Stimulated activated CD4-positive, alpha-beta T cell treated with anti-CD3 and anti-CD28 coated beads, Interleukin-15, amount 100 ng/mL, for 1 hour (primary cell): ENCODE results near the gene MIPOL1.
"Not testable (repeated sequence)": the region's sequence is repeated elsewhere in the genome, so short reads cannot be mapped to it uniquely, and the experiment has no call there.

Source experiments
- DNase-seq, 2 donors: peaks; one replicate each; pipeline ENCODE4 v3.0.0-alpha.2; 2020; ENCODE audit warnings: low read depth in 1 of 2, low spot score in 1 of 2

Gene MIPOL1

DNA sequence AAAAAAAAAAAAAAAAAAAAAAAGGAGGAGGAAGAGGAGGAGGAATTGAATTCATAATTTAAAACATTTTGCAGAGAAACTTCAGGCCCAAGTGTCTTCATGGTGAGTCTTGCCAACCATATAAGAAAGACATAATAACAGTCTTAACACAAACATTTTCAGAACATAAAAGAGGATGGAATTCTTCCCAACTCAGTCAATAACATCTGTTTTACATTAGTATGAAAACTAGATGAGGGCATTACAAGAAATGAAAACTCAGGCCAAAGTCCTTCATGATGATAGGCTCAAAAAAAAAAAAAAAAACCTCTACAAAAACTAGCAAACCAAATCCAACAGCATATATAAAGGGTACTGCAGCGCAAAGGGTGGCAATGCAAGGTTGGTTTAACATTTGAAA, 245.7 kb downstream of the MIPOL1 start:
- no peak for DNase-seq

DNA sequence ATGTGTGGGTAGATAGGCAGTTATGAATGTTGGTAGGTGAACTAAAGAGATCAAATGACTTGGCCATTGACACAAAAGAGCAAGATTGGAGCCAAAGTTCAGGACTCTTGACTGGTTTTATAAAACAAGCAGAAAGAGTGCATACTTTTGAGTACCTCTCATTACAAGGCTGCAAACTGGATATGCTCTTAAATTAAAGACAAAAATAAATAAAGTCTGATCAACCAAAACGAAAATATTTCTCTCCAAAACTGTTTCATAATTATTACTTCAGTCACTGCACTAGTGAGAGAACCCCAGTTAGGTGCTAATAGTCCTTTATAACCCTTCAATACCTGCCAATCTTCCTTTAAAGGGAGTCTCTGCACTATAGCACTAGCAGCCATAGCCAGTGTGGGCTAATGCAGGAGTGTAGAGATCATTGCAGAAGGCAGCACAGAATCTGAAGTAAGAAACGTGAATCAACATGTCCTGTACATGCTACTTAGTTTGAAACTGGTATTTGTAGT, 250.2 kb downstream of the MIPOL1 start:
- DNase-seq: no peak

GRCh38 chr14:37452323-37452722, 254.6 kb downstream of the MIPOL1 start:
- DNase-seq: no peak

GRCh38 chr14:37453985-37454384, 256.2 kb downstream of the MIPOL1 start:
- no peak for DNase-seq

DNA sequence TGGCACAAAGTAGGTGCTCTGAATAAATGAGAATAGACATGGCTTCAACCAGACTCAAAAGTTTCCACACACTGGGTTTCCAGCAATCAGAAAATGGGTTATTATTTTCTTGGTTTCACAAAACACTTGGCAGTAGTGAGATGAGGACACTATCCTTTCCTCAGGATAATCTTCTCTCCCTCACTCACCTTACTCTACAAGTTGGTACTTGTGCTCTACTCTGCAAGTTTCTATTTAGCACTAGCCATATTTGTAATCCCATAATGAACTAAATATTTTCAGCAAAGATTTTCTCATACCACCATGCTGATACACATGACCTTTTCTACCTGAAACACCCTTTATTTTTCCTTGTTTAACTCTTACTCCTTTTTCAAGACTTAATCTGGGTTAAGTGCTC, 259.6 kb downstream of the MIPOL1 start:
- no peak for DNase-seq

GRCh38 chr14:37462426-37462825, 264.7 kb downstream of the MIPOL1 start:
- not testable (repeated sequence) for DNase-seq

- DNase-seq: no peak
Measured at GRCh38 chr14:37464192-37464858, 266.6 kb downstream of the MIPOL1 start.

GRCh38 chr14:37466003-37466622, 268.4 kb downstream of the MIPOL1 start:
- DNase-seq: no peak

DNA sequence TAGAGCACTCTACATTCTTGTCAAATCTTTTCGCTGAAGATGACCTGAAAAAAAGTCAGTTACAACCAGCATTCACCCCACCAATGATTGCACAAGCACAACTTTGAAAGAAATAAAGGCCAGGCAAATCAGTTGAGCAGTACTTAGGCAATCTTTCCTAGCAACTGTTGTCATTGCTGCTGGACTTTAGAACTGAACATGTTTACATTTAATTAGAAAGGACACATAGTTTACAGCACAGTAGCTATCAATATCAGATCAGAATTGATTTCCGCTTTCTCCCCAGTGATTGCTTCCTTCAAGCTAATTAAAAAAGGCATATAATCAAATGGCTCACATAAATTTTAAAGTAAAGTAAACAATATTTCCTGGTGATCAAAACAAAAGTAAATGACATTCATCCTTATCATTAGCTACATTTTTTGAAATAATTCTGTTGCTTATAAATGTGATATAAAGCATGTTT, 268.9 kb downstream of the MIPOL1 start:
- DNase-seq: no peak

GRCh38 chr14:37469650-37470049, 271.9 kb downstream of the MIPOL1 start:
- DNase-seq: no peak

GRCh38 chr14:37470251-37470650, 272.5 kb downstream of the MIPOL1 start:
- no peak for DNase-seq

GRCh38 chr14:37472906-37473305, 275.2 kb downstream of the MIPOL1 start:
- DNase-seq: no peak

DNA sequence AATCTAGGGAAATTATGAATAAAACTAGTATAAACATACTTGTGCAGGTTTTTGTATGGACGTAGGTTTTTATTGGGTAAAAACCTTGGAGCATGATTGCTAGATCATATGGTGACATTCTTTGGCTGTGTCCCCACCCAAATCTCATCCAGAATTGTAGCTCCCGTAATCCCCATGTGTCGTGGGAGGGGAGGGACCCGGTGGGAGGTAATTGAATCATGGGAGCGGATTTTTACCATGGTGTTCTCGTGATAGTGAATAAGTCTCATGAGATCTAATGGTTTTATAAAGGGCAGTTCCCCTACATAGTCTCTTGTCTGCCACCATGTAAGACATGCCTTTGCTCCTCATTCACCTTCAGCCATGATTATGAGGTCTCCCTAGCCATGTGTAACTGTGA, 276.5 kb downstream of the MIPOL1 start:
- DNase-seq: no peak

DNA sequence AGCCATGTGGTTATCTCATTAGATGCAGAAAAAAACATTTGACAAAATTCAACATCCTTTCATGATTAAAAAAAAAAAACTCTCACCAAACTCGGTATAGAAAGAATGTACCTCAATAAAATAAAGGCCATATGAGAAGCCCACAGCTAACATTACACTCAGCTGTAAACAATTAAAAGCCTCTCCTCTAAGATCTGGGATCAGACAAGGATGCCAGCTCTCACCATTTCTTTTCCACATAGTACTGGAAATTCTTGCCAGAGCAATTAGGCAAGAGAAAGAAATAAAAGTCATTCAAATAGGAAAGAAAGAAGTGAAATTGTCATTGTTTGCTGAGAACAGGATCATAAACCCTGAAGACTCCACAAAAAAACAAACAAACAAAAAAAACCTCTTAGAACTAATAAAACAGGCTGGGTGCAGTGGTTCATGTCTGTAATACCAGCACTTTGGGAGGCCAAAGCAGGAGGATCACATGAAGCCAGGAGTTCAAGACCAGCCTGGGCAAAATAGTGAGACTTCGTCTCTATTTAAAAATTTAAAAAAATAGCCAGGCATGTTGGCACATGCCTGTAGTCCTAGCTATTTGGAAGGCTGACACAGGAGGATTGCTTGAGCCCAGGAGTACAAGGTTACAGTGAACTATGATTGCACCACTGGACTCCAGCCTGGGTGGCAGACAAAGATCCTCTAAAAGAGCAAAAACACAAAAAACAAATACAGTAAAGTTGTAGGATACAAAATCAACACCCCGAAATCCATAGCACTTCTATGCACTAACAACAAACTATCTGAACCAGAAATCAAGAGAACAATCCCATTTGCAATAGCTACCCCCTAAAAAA, 282.9 kb downstream of the MIPOL1 start:
- no peak for DNase-seq

DNA sequence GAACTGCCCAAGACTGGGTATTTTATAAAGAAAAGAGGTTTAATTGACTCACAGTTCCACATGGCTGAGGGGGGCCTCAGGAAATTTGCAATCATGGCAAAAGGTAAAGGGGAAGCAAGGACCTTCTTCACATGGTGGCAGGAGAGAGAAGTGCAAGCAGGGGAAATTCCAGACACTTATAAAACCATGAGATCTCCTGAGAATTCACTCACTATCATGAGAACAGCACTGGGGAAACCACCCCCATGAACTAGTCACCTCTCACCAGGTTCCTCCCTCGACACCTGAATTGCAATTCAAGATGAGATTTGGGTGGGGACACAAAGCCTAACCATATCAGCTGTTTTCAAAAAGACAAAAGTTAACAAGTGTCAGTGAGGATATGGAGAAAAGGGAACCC, 284.7 kb downstream of the MIPOL1 start:
- no peak for DNase-seq

DNA sequence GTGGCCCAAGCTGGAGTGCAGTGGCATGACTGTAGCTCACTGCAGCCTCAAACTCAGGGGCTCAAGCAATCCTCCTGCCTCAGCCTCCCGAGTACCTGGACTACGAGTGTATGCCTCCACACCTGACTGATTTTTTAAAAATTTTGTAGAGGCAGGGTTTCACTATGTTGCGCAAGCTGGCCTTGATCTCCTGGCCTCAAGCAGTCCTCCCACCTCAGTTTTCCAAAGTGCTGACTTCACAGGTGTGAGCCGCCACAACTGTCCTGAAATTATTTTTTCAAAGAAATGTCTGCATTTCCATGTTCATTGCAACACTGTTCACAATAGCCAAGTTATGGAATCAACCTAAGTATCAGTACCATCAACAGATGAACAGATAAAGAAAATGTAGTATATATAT, 285.9 kb downstream of the MIPOL1 start:
- no peak for DNase-seq

- no peak for DNase-seq
Measured at GRCh38 chr14:37490607-37491006, 292.9 kb downstream of the MIPOL1 start.

DNA sequence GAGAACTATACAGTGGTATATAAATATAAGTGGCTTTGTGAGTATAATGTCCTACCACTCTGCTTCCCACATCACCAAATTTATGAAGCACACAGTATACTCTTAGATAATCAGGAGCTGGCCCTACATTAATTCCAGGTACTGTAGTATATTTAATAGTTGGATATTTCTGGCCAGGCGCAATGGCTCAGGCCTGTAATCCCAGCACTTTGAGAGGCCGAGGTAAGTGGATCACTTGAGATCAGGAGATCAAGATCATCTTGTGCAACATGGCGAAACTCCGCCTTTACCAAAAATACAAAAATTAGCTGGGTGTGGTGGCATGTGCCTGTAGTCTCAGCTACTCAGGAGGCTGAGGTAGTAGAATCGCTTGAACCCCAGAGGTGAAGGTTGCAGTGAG, 293.3 kb downstream of the MIPOL1 start:
- DNase-seq: no peak

DNA sequence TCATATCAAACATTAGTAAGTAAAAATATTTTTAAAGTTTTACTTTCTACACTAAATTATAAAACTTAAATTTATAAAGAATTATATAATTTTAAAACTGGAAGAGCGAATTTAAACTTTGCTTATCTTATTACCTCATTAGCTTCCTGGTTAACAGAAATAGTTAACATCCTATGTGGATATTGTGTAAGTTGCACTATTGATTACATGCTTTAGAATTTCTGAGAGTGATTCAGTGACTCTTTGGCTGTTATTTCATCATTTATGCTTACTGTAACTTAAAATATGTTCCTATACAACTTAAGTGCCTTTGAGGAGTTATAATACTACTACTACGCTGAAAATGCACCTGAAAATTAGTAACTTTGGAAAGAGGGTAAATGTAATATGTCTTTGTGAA, 295.9 kb downstream of the MIPOL1 start:
- DNase-seq: no peak

DNA sequence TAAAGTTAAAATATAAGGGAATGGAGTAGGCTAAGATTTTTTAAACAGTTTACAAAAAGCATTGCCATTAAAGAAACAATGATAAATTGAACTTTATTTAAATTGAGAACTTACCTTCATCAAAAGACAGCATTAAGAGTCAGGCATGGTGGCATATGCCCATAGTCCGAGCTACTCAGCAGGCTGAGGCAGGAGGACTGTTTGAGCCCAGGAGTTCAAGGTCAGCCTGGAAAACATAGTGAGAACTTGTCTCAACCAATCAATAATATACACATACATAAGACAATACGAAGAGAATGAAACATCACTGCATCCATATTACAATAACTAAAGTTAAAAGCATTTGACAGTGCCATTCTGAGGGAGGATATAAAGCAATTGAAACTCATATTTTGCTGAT, 299.7 kb downstream of the MIPOL1 start:
- DNase-seq: no peak

DNA sequence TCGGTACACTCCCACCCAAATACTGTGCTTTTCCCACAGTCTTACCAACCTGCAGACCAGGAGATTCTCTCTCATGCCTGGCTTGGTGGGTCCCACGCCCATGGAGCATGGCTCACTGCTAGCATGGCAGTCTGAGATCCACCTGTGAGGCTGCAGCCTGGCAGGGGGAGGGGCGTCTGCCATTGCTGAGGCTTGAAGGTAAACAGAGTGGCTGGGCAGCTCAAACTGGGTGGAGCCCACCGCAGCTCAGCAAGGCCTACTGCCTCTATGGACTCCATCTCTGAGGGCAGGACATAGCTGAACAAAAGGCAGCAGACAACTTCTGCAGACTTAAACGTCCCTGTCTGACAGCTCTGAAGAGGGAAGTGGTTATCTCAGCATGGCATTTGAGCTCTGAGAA, 304.1 kb downstream of the MIPOL1 start:
- DNase-seq: no peak

DNA sequence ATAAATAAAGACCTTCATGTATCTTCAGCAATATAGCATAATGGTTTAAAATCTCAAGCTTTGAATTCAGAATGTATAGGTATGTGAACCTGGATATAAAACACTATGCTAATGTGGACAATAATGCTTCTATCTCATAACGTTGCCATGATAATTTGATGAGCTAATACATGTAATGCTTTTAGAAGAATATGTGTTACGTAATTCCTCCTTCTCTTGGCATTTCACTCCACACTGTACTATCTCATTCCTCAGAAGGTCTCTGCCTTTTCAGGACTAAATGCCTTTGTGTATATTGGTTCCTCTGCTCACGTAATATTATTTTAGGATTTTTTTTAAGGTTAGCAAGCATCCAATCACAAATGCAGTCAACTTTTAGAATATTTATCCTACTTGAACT, 310.8 kb downstream of the MIPOL1 start:
- no peak for DNase-seq
